Right lobe of liver (tissue), 6 donors: ENCODE data around the gene COL28A1. TPM values are rescaled to one million over a fixed set of nuclear protein-coding genes. Genes with fewer than 3 reads are reported as not detected.

Source experiments
- ATAC-seq, 4 donors: fragments of 200-7000 bp; cut with Tn5 transposase; one replicate each; pipeline ENCODE4 v1.9.1; 2020; ENCODE audit warnings: mild to moderate bottlenecking in 4 of 4, moderate library complexity in 4 of 4
- DNase-seq, 3 donors: peaks; one replicate each; pipeline ENCODE4 v3.0.0-alpha.2; 2020
- H3K27ac ChIP-seq, 3 donors: fragments of 200-600 bp; one replicate each; pipeline ENCODE4 v1.8.0; 2022
- H3K27me3 ChIP-seq, 2 donors: fragments of 200-600 bp; one replicate each; pipeline ENCODE4 v1.8.0; 2022
- H3K36me3 ChIP-seq, 4 donors: fragments of 200-600 bp; sonication (generic) in 1 of 4; one replicate each; pipeline versions ENCODE4 v1.5.1 to v1.8.0; 2017 to 2022; ENCODE audit warnings: control low read depth in 1 of 4
- H3K4me1 ChIP-seq, 4 donors: fragments of 200-600 bp; sonication (generic) in 1 of 4; one replicate each; pipeline versions ENCODE4 v1.5.1 to v1.8.0; 2017 to 2022; ENCODE audit warnings: control low read depth in 1 of 4
- H3K4me3 ChIP-seq, 3 donors: fragments of 200-600 bp; one replicate each; pipeline ENCODE4 v1.8.0; 2022
- H3K9me3 ChIP-seq, 4 donors: fragments of 200-600 bp; sonication (generic) in 1 of 4; one replicate each; pipeline versions ENCODE4 v1.5.1 to v1.8.0; 2017 to 2022; ENCODE audit warnings: control low read depth in 1 of 4
- CTCF ChIP-seq, 4 donors: fragments of 200-600 bp in 3 of 4; fragments of 450-650 bp in 1 of 4; IDR thresholded peaks; one replicate each; pipeline versions ENCODE4 v1.5.1 to v1.8.0; 2016 to 2022; ENCODE audit warnings: antibody characterized with exemption in 4 of 4, mild to moderate bottlenecking in 2 of 4
- POLR2A ChIP-seq: fragments of 450-650 bp; IDR thresholded peaks from one replicate; pipeline ENCODE4 v1.6.1; 2017; ENCODE audit warnings: antibody characterized with exemption, mild to moderate bottlenecking
- WGBS: methylation state at CpG from one replicate; pipeline ENCODE4 v1.1.6; 2018; ENCODE audit warnings: low coverage, low lambda C conversion rate; ENCODE audit not compliant: insufficient coverage; ENCODE audit errors: missing lambda C conversion rate; 5-methylcytosine and 5-hydroxymethylcytosine counted together
- intact Hi-C, 2 donors: fragments of 100-400 bp; cut with DNase I; formaldehyde crosslinking; loops; one replicate each; pipeline versions ENCODE4 v1.11.2 to v1.14.1; 2022
- total RNA-seq, 6 experiments: library from RNA; depleted of rRNA in 2 of 6; stranded (reverse); fragments of >200 nt in 2 of 6; fragmentation: NEBNext Ultra II Directional in 3 of 6; extraction: Animal tissue kit (Norgen Biotek cat#: 25700) in 3 of 6; gene quantifications; one replicate each; pipeline versions ENCODE4 v1.1.0 to v1.2.4, GENCODE V29; 2016 to 2023
- donor health status: DM: no; HTN: yes; CAD: no.
- donor health status: DM: no; HTN: no; CAD: no.
- donor health status: DM: no; HTN: no; CAD: no.
- donor health status: DM: no; HTN: yes; CAD: no.
- donor health status: DM: no; HTN: yes; CAD: no.

Gene COL28A1
- total RNA-seq, 6 experiments from 2014 or later, result 0.07 to 0.51 (median 0.34) TPM; not detected in 2

GRCh38 chr7:7512861-7513597 lies 22.6 kb downstream of the COL28A1 start:
- 43% methylated on average over 4 of the region's 4 CpGs for WGBS
- Histone ChIP-seq H3K4me3 (no peak overlapping the region), H3K4me1 (no peaks in the 10 kb centered on the region), H3K36me3 (no peaks in the 10 kb centered on the region), H3K27me3 (no peaks in the 10 kb centered on the region), H3K9me3 (no peaks in the 10 kb centered on the region), H3K27ac (no peak overlapping the region)
- TF ChIP-seq CTCF (IDR thresholded peaks at IDR 0.05), result no peak
- no peak for TF ChIP-seq POLR2A
- ATAC-seq, result no peak
- no peak for DNase-seq
- intact Hi-C loops, result no loop called here

- no peak for ATAC-seq
- intact Hi-C loops, result no loop called here
- Histone ChIP-seq H3K4me1 (no peaks in the 10 kb centered on the region), H3K27me3 (no peaks in the 10 kb centered on the region), H3K4me3 (no peak overlapping the region), H3K36me3 (no peaks in the 10 kb centered on the region), H3K27ac (no peak overlapping the region), H3K9me3 (no peaks in the 10 kb centered on the region)
- DNase-seq, result no peak
- 63% methylated on average over 3 of the region's 3 CpGs for WGBS
- TF ChIP-seq POLR2A (no peak), CTCF (IDR thresholded peaks at IDR 0.05) (no peak)
Measured at GRCh38 chr7:7510794-7511193, 24.9 kb downstream of the COL28A1 start.

GRCh38 chr7:7505915-7506314 lies 29.8 kb downstream of the COL28A1 start:
- intact Hi-C loops, result no loop called here
- TF ChIP-seq CTCF (IDR thresholded peaks at IDR 0.05) (no peak), POLR2A (no peak)
- Histone ChIP-seq H3K36me3 (no peaks in the 10 kb centered on the region), H3K9me3 (no peaks in the 10 kb centered on the region), H3K4me3 (no peak overlapping the region), H3K4me1 (no peaks in the 10 kb centered on the region), H3K27ac (no peak overlapping the region), H3K27me3 (no peaks in the 10 kb centered on the region)
- 66% methylated on average over 5 of the region's 6 CpGs for WGBS
- no peak for DNase-seq
- no peak for ATAC-seq

GRCh38 chr7:7504910-7505704 lies 30.6 kb downstream of the COL28A1 start:
- Histone ChIP-seq H3K27me3 (no peaks in the 10 kb centered on the region), H3K4me3 (no peak overlapping the region), H3K36me3 (no peaks in the 10 kb centered on the region), H3K27ac (no peak overlapping the region), H3K4me1 (peaks cover 0 to 2% (median 0%) of the 10 kb centered on the region in 4 donors), H3K9me3 (no peaks in the 10 kb centered on the region)
- WGBS, result 85% methylated on average over 3 of the region's 3 CpGs
- intact Hi-C loops, result no loop called here
- no peak for TF ChIP-seq POLR2A
- DNase-seq (no peak), ATAC-seq (no peak)

- H3K27me3 ChIP-seq, result no peaks in the 10 kb centered on the region
- no peaks in the 10 kb centered on the region for H3K36me3 ChIP-seq
- H3K4me3 ChIP-seq, result no peak overlapping the region
- intact Hi-C loops, result no loop called here
- DNase-seq (no peak), ATAC-seq (peak in 2 of 4 donors; percentile 36 to 62)
- H3K9me3 ChIP-seq, result no peaks in the 10 kb centered on the region
- H3K4me1 ChIP-seq, result peaks cover 0 to 4% (median 0%) of the 10 kb centered on the region in 4 donors
- TF ChIP-seq POLR2A (no peak), CTCF (IDR thresholded peaks at IDR 0.05) (no peak)
- no peak overlapping the region for H3K27ac ChIP-seq
- WGBS, result 28% methylated on average over 2 of the region's 2 CpGs
Measured at GRCh38 chr7:7499892-7500291, 35.8 kb downstream of the COL28A1 start.
